Central memory CD8-positive, alpha-beta T cell (primary cell): ENCODE measurements around the gene PNP.

Experiments
- ATAC-seq: fragments of 150-1000 bp; cut with Tn5 transposase; replicated peaks from 2 replicates; pipeline ENCODE4 v1.10.0; 2022; ENCODE audit warnings: mild to moderate bottlenecking, moderate FRiP score, moderate number of reproducible peaks; ENCODE audit not compliant: poor library complexity, severe bottlenecking; ENCODE audit errors: extremely low read depth
- DNase-seq, 2 donors: peaks; one replicate each; pipeline ENCODE4 v3.0.0; 2021; ENCODE audit warnings: low spot score in 2 of 2
- H3K27ac Mint-ChIP-seq: one replicate; pipeline ENCODE4 v1.8.0; 2022; ENCODE audit warnings: low read depth, mild to moderate bottlenecking, moderate library complexity, mixed read lengths
- H3K27me3 Mint-ChIP-seq: one replicate; pipeline ENCODE4 v1.8.0; 2022; ENCODE audit warnings: mixed read lengths
- H3K36me3 Mint-ChIP-seq: one replicate; pipeline ENCODE4 v1.8.0; 2022; ENCODE audit warnings: mild to moderate bottlenecking, moderate library complexity, mixed read lengths; ENCODE audit not compliant: insufficient read depth
- H3K4me1 Mint-ChIP-seq: one replicate; pipeline ENCODE4 v1.8.0; 2022; ENCODE audit warnings: mixed read lengths
- H3K4me3 Mint-ChIP-seq: one replicate; pipeline ENCODE4 v1.8.0; 2022; ENCODE audit warnings: mild to moderate bottlenecking, moderate library complexity, mixed read lengths
- H3K9me3 Mint-ChIP-seq: one replicate; pipeline ENCODE4 v1.8.0; 2022; ENCODE audit warnings: mixed read lengths

The PNP gene

GRCh38 chr14:20460458-20461224 is 8.6 kb upstream of the PNP start:
- H3K36me3 Mint-ChIP-seq, result peaks cover 32% of the 10 kb centered on the region
- no peaks in the 10 kb centered on the region for H3K9me3 Mint-ChIP-seq
- DNase-seq (peak in 1 of 2 donors; percentile 41), ATAC-seq (peak; percentile 4)
- peak overlapping the region; percentile 87 for H3K27ac Mint-ChIP-seq
- H3K4me1 Mint-ChIP-seq, result peaks cover 29% of the 10 kb centered on the region
- no peaks in the 10 kb centered on the region for H3K27me3 Mint-ChIP-seq
- H3K4me3 Mint-ChIP-seq, result peak overlapping the region; percentile 83

GRCh38 chr14:20461225-20462141 is 7.7 kb upstream of the PNP start, which contains the start of gene PIP4P1:
PIP4P1 (minus strand) TSS chr14:20461434; CDS start chr14:20461325, 109 bp downstream.
- peak; percentile 95 to 97 for DNase-seq
- Mint-ChIP-seq H3K27ac (peak within 1 kb of the TSS; percentile 87), H3K9me3 (no peaks in the 10 kb centered on the region), H3K4me3 (peak within 1 kb of the TSS; percentile 83), H3K36me3 (peaks cover 32% of the 10 kb centered on the region), H3K27me3 (no peaks in the 10 kb centered on the region), H3K4me1 (peaks cover 29% of the 10 kb centered on the region)
- peak; percentile 95 for ATAC-seq

- Mint-ChIP-seq H3K27ac (peak overlapping the region; percentile 95), H3K9me3 (no peaks in the 10 kb centered on the region), H3K4me1 (peaks cover 43% of the 10 kb centered on the region), H3K36me3 (peaks cover 35% of the 10 kb centered on the region), H3K27me3 (no peaks in the 10 kb centered on the region), H3K4me3 (peak overlapping the region; percentile 97)
- ATAC-seq (no peak), DNase-seq (no peak)
These were observed 403 bp upstream of the PNP start for GRCh38 chr14:20468764-20469241.

GRCh38 chr14:20469890-20470602 is 840 bp downstream of the PNP start:
- Mint-ChIP-seq H3K9me3 (no peaks in the 10 kb centered on the region), H3K36me3 (peaks cover 47% of the 10 kb centered on the region), H3K27me3 (no peaks in the 10 kb centered on the region), H3K4me3 (peak overlapping the region; percentile 97), H3K27ac (peak overlapping the region; percentile 95), H3K4me1 (peaks cover 56% of the 10 kb centered on the region)
- ATAC-seq (peak; percentile 44), DNase-seq (peak; percentile 31 to 33)

- Mint-ChIP-seq H3K36me3 (peaks cover 52% of the 10 kb centered on the region), H3K27me3 (no peaks in the 10 kb centered on the region), H3K27ac (peak overlapping the region; percentile 95), H3K9me3 (no peaks in the 10 kb centered on the region), H3K4me1 (peaks cover 57% of the 10 kb centered on the region), H3K4me3 (peak overlapping the region; percentile 97)
- DNase-seq, result no peak
- no peak for ATAC-seq
These were observed 1.3 kb downstream of the PNP start for GRCh38 chr14:20470603-20470901.

GRCh38 chr14:20472536-20473169 is 3.4 kb downstream of the PNP start:
- peaks cover 73% of the 10 kb centered on the region for H3K36me3 Mint-ChIP-seq
- H3K4me1 Mint-ChIP-seq, result peaks cover 72% of the 10 kb centered on the region
- H3K27ac Mint-ChIP-seq, result peak overlapping the region; percentile 67

GRCh38 chr14:20476776-20477175 is 7.6 kb downstream of the PNP start:
- Mint-ChIP-seq H3K27ac (peak overlapping the region; percentile 65), H3K4me1 (peaks cover 64% of the 10 kb centered on the region), H3K4me3 (peak overlapping the region; percentile 64), H3K27me3 (no peaks in the 10 kb centered on the region), H3K9me3 (no peaks in the 10 kb centered on the region), H3K36me3 (peaks cover 56% of the 10 kb centered on the region)
- ATAC-seq (no peak), DNase-seq (no peak)

More at GRCh38 chr14:20472536-20473169, 3.4 kb downstream of the PNP start:
- Mint-ChIP-seq H3K27me3 (no peaks in the 10 kb centered on the region), H3K9me3 (no peaks in the 10 kb centered on the region), H3K4me3 (peak overlapping the region; percentile 64)
- no peak for ATAC-seq
- no peak for DNase-seq

- Mint-ChIP-seq H3K27ac (peak overlapping the region; percentile 65), H3K36me3 (peaks cover 53% of the 10 kb centered on the region)
- ATAC-seq, result peak; percentile 69
These were observed 8.1 kb downstream of the PNP start for GRCh38 chr14:20477211-20477876.

GRCh38 chr14:20478894-20479293 is 9.7 kb downstream of the PNP start:
- Mint-ChIP-seq H3K36me3 (peaks cover 40% of the 10 kb centered on the region), H3K4me1 (peaks cover 61% of the 10 kb centered on the region), H3K9me3 (no peaks in the 10 kb centered on the region), H3K4me3 (no peak overlapping the region), H3K27ac (no peak overlapping the region), H3K27me3 (no peaks in the 10 kb centered on the region)
- no peak for DNase-seq
- no peak for ATAC-seq

More at GRCh38 chr14:20477211-20477876, 8.1 kb downstream of the PNP start:
- H3K9me3 Mint-ChIP-seq, result no peaks in the 10 kb centered on the region
- H3K4me3 Mint-ChIP-seq, result peak overlapping the region; percentile 64
- peaks cover 64% of the 10 kb centered on the region for H3K4me1 Mint-ChIP-seq
- no peaks in the 10 kb centered on the region for H3K27me3 Mint-ChIP-seq
- peak in 1 of 2 donors; percentile 22 for DNase-seq

- no peak for ATAC-seq
- H3K36me3 Mint-ChIP-seq, result peaks cover 6% of the 10 kb centered on the region
- no peak for DNase-seq
- H3K27me3 Mint-ChIP-seq, result no peaks in the 10 kb centered on the region
- H3K27ac Mint-ChIP-seq, result peak overlapping the region; percentile 78
- no peaks in the 10 kb centered on the region for H3K9me3 Mint-ChIP-seq
- H3K4me3 Mint-ChIP-seq, result no peak overlapping the region
- H3K4me1 Mint-ChIP-seq, result peaks cover 60% of the 10 kb centered on the region
These were observed 13.2 kb downstream of the PNP start for GRCh38 chr14:20482382-20482781.

- Mint-ChIP-seq H3K9me3 (no peaks in the 10 kb centered on the region), H3K27me3 (no peaks in the 10 kb centered on the region), H3K36me3 (peaks cover 3% of the 10 kb centered on the region), H3K4me3 (no peak overlapping the region), H3K4me1 (peaks cover 62% of the 10 kb centered on the region), H3K27ac (no peak overlapping the region)
- ATAC-seq, result no peak
- DNase-seq, result no peak
These were observed 16.7 kb downstream of the PNP start for GRCh38 chr14:20485900-20486299.
